ENCODE results near the gene B3GALNT2.

GRCh38 chr1:235502601-235503402 is 1.4 kb downstream of the B3GALNT2 start:
- no peak for TF ChIP-seq SALL2 (tag by site-specific recombination; IDR thresholded peaks at IDR 0.05; ENCODE audit: borderline replicate concordance)
- no peak for TF ChIP-seq CTCF (tag by site-specific recombination; IDR thresholded peaks at IDR 0.05)
- TF ChIP-seq ELK4 (IDR thresholded peaks at IDR 0.05; ENCODE audit: borderline replicate concordance, low read depth, low read length): no peak
- no peak; the same call in 1 of the 2 replicates for TF ChIP-seq YY1 (tag by site-specific recombination; IDR thresholded peaks at IDR 0.05)
- no peak for TF ChIP-seq HOXD13 (CRISPR knock-in tag; IDR thresholded peaks at IDR 0.05; ENCODE audit: borderline replicate concordance)
- TF ChIP-seq ZNF324 (tag by site-specific recombination; IDR thresholded peaks at IDR 0.05): no peak
- TF ChIP-seq AEBP2 (tag by site-specific recombination; IDR thresholded peaks at IDR 0.05; ENCODE audit: borderline replicate concordance): no peak
- no peak for TF ChIP-seq ZNF558 (tag by site-specific recombination; IDR thresholded peaks at IDR 0.05)
- TF ChIP-seq KLF17 (tag by site-specific recombination; IDR thresholded peaks at IDR 0.05): no peak
- peak; percentile 100 for TF ChIP-seq PRDM6 (tag by site-specific recombination; IDR thresholded peaks at IDR 0.05)
